Activated T-helper 17 cell treated with anti-CD3 and anti-CD28 coated beads, Interleukin-2, amount 50 U/mL, for 72 hours (primary cell): Measurements from ENCODE around the gene FERD3L. TPM values are rescaled to one million over a fixed set of nuclear protein-coding genes. Genes with fewer than 3 reads are reported as not detected.

Experiments
- ATAC-seq: fragments of 150-1000 bp; cut with Tn5 transposase; replicated peaks from 2 replicates; pipeline ENCODE4 v1.10.0; 2021; ENCODE audit warnings: mild to moderate bottlenecking, moderate library complexity
- H3K27ac Mint-ChIP-seq: one replicate; pipeline ENCODE4 v1.8.0; 2022; ENCODE audit warnings: mixed read lengths
- H3K27me3 Mint-ChIP-seq: one replicate; pipeline ENCODE4 v1.8.0; 2022; ENCODE audit warnings: mixed read lengths
- H3K36me3 Mint-ChIP-seq: one replicate; pipeline ENCODE4 v1.8.0; 2022; ENCODE audit warnings: low read depth, mild to moderate bottlenecking, mixed read lengths
- H3K4me1 Mint-ChIP-seq: one replicate; pipeline ENCODE4 v1.8.0; 2022; ENCODE audit warnings: mixed read lengths
- H3K4me3 Mint-ChIP-seq: one replicate; pipeline ENCODE4 v1.8.0; 2022; ENCODE audit warnings: mild to moderate bottlenecking, mixed read lengths
- H3K9me3 Mint-ChIP-seq: one replicate; pipeline ENCODE4 v1.8.0; 2022; ENCODE audit warnings: mixed read lengths
- total RNA-seq, 2 donors: library from RNA; stranded (reverse); gene quantifications; one replicate each; pipeline ENCODE4 v1.2.3, GENCODE V29; 2022

The FERD3L gene
- total RNA-seq, 2 donors from 2014 or later, result not detected

- Mint-ChIP-seq H3K4me3 (no peak overlapping the region), H3K36me3 (no peaks in the 10 kb centered on the region), H3K4me1 (no peaks in the 10 kb centered on the region), H3K27ac (no peak overlapping the region), H3K27me3 (no peaks in the 10 kb centered on the region), H3K9me3 (peaks cover 3% of the 10 kb centered on the region)
- no peak for ATAC-seq
These were observed 47.8 kb downstream of the FERD3L start for GRCh38 chr7:19097165-19098055.

- Mint-ChIP-seq H3K27me3 (no peaks in the 10 kb centered on the region), H3K36me3 (no peaks in the 10 kb centered on the region), H3K4me1 (no peaks in the 10 kb centered on the region), H3K9me3 (peaks cover 3% of the 10 kb centered on the region), H3K27ac (no peak overlapping the region), H3K4me3 (no peak overlapping the region)
- ATAC-seq, result no peak
These were observed 49.8 kb downstream of the FERD3L start for GRCh38 chr7:19095353-19095860.

Other genes with a start within 250 kb of the FERD3L start
- gene TWIST1, start 27.8 kb downstream of the FERD3L start, total RNA-seq, result 1 to 10 TPM; 1.1 to 3.1 TPM